ENCODE data around the gene TXNRD1.
"Not testable (repeated sequence)": the region's sequence is repeated elsewhere in the genome, so short reads cannot be mapped to it uniquely, and the experiment has no call there.

TXNRD1 gene

GRCh38 chr12:104304261-104305009, 88.9 kb downstream of the TXNRD1 start:
- no peak for DNase-seq (ENCODE audit: low read depth in 2 of 2)

GRCh38 chr12:104305349-104305748, 89.8 kb downstream of the TXNRD1 start:
- DNase-seq (ENCODE audit: low read depth in 2 of 2): no peak

- DNase-seq (ENCODE audit: low read depth in 2 of 2): no peak
These were observed 90.8 kb downstream of the TXNRD1 start for GRCh38 chr12:104306376-104306775.

- DNase-seq (ENCODE audit: low read depth in 2 of 2): no peak
These were observed 91.5 kb downstream of the TXNRD1 start for GRCh38 chr12:104306943-104307654.

GRCh38 chr12:104307655-104308000, 92.0 kb downstream of the TXNRD1 start:
- no peak for DNase-seq (ENCODE audit: low read depth in 2 of 2)

- no peak for DNase-seq (ENCODE audit: low read depth in 2 of 2)
These were observed 93.9 kb downstream of the TXNRD1 start for GRCh38 chr12:104309446-104309993.

GRCh38 chr12:104310751-104311633, 95.4 kb downstream of the TXNRD1 start:
- no peak for DNase-seq (ENCODE audit: low read depth in 2 of 2)

- DNase-seq (ENCODE audit: low read depth in 2 of 2): no peak
These were observed 96.6 kb downstream of the TXNRD1 start for GRCh38 chr12:104312202-104312601.

- DNase-seq (ENCODE audit: low read depth in 2 of 2): no peak
These were observed 97.1 kb downstream of the TXNRD1 start for GRCh38 chr12:104312654-104313053.

- no peak for DNase-seq (ENCODE audit: low read depth in 2 of 2)
These were observed 98.1 kb downstream of the TXNRD1 start for GRCh38 chr12:104313568-104314241.

- no peak for DNase-seq (ENCODE audit: low read depth in 2 of 2)
These were observed 98.6 kb downstream of the TXNRD1 start for GRCh38 chr12:104314242-104314614.

GRCh38 chr12:104315326-104316224, 100.0 kb downstream of the TXNRD1 start:
- DNase-seq (ENCODE audit: low read depth in 2 of 2): no peak

GRCh38 chr12:104316936-104317335, 101.4 kb downstream of the TXNRD1 start:
- DNase-seq (ENCODE audit: low read depth in 2 of 2): no peak

GRCh38 chr12:104317538-104318210, 102.1 kb downstream of the TXNRD1 start:
- no peak for DNase-seq (ENCODE audit: low read depth in 2 of 2)

- DNase-seq (ENCODE audit: low read depth in 2 of 2): no peak
These were observed 103.4 kb downstream of the TXNRD1 start for GRCh38 chr12:104319028-104319427.

GRCh38 chr12:104319918-104320626, 104.5 kb downstream of the TXNRD1 start:
- DNase-seq (ENCODE audit: low read depth in 2 of 2): no peak

- DNase-seq (ENCODE audit: low read depth in 2 of 2): no peak
These were observed 105.0 kb downstream of the TXNRD1 start for GRCh38 chr12:104320627-104321024.

GRCh38 chr12:104321949-104322348, 106.4 kb downstream of the TXNRD1 start:
- DNase-seq (ENCODE audit: low read depth in 2 of 2): no peak

- DNase-seq (ENCODE audit: low read depth in 2 of 2): not testable (repeated sequence)
These were observed 107.0 kb downstream of the TXNRD1 start for GRCh38 chr12:104322533-104322932.
